ENCODE measurements around the gene MTHFD1. TPM values are rescaled to one million over a fixed set of nuclear protein-coding genes. Genes with fewer than 3 reads are reported as not detected.

The MTHFD1 gene
- total and polyA plus RNA-seq, 2 donors (not counting 3 experiments of a cell fraction or from before 2014, with no cell fraction given), result 26.3 to 114 TPM

- peaks cover 14% of the 10 kb centered on the region for H3K4me1 ChIP-seq (ENCODE audit: control insufficient read depth, extremely low read depth, insufficient read depth, low read length)
- H3K9me3 ChIP-seq (replicated peaks; ENCODE audit: control insufficient read depth, insufficient read depth, low read length), result no peaks in the 10 kb centered on the region
- H3K9ac ChIP-seq (replicated peaks; ENCODE audit: extremely low read depth, insufficient read depth, low read length), result no peak overlapping the region
- no peak overlapping the region for H3K4me3 ChIP-seq (replicated peaks in 1 of 3; ENCODE audit: insufficient read depth in 1 of 3, low read depth in 1 of 3, low read length in 3 of 3)
- H3K79me2 ChIP-seq (ENCODE audit: control insufficient read depth, insufficient read depth, low read length), result no peaks in the 10 kb centered on the region
- POLR2A ChIA-PET, result no interaction called here
- no peak overlapping the region for H2AFZ ChIP-seq (ENCODE audit: low read depth, low read length)
- H3K27ac ChIP-seq (ENCODE audit: insufficient read depth, low read depth, low read length), result no peak overlapping the region
- TF ChIP-seq FOS (IDR thresholded peaks at IDR 0.05; ENCODE audit: borderline replicate concordance, insufficient read depth, low read length) (no peak), CTCF (IDR thresholded peaks at IDR 0.05; ENCODE audit: extremely low read depth in 1 of 2, insufficient read depth in 1 of 2, low read depth in 1 of 2, low read length in 2 of 2) (no peak), MAX (IDR thresholded peaks at IDR 0.05; ENCODE audit: insufficient read depth, insufficient read length) (no peak), POLR2A (IDR thresholded peaks at IDR 0.05; ENCODE audit: low read depth, low read length) (no peak), POLR2AphosphoS5 (IDR thresholded peaks at IDR 0.05; ENCODE audit: insufficient read depth, low read depth, low read length) (no peak), GATA2 (IDR thresholded peaks at IDR 0.05; ENCODE audit: insufficient read depth, insufficient read length, low read depth, low read length) (no peak), JUN (IDR thresholded peaks at IDR 0.05; ENCODE audit: borderline replicate concordance, insufficient read depth, insufficient read length, low read depth) (no peak), MYC (IDR thresholded peaks at IDR 0.05; ENCODE audit: low read depth, low read length) (no peak), EZH2 (IDR thresholded peaks at IDR 0.05; ENCODE audit: borderline replicate concordance, low read depth, low read length, severe bottlenecking) (no peak)
- no peaks in the 10 kb centered on the region for H3K27me3 ChIP-seq (ENCODE audit: control insufficient read depth in 2 of 2, insufficient read depth in 2 of 2, low read length in 2 of 2)
- CTCF ChIA-PET, result interaction anchor here (0.7 to 1.4 kb wide), 2 partner anchors 38 to 124 kb away, joined by 3 to 6 read pairs; no protein-coding TSS in a partner anchor
- no TSS peak for BruUV-seq (replicated peaks)
- H3K4me2 ChIP-seq (ENCODE audit: insufficient read depth, low read length), result no peak overlapping the region
- no peaks in the 10 kb centered on the region for H4K20me1 ChIP-seq (replicated peaks; ENCODE audit: control insufficient read depth, extremely low read depth, insufficient read depth, low read length)
- FAIRE-seq (no peak), DNase-seq (ENCODE audit: low read depth, low spot score) (no peak)
- dilution Hi-C loops (cut with MboI; ENCODE audit: extremely low pct_ligation_motif_present, low sequenced_read_pairs), result no loop called here
- intact Hi-C loops (cut with micrococcal nuclease), result no loop called here
- H3K9me1 ChIP-seq (replicated peaks; ENCODE audit: control insufficient read depth, extremely low read depth, insufficient read depth, low read length), result no peaks in the 10 kb centered on the region
- no peaks in the 10 kb centered on the region for H3K36me3 ChIP-seq (ENCODE audit: control insufficient read depth in 2 of 2, extremely low read depth in 1 of 2, insufficient read depth in 2 of 2, low read length in 2 of 2)
Measured at GRCh38 chr14:64468451-64468850, 80.3 kb downstream of the MTHFD1 start.

Measured in endothelial cell of umbilical vein (primary cell).